ENCODE results near the gene RAN.
"Not testable (repeated sequence)": the region's sequence is repeated elsewhere in the genome, so short reads cannot be mapped to it uniquely, and the experiment has no call there.

RAN gene

DNA sequence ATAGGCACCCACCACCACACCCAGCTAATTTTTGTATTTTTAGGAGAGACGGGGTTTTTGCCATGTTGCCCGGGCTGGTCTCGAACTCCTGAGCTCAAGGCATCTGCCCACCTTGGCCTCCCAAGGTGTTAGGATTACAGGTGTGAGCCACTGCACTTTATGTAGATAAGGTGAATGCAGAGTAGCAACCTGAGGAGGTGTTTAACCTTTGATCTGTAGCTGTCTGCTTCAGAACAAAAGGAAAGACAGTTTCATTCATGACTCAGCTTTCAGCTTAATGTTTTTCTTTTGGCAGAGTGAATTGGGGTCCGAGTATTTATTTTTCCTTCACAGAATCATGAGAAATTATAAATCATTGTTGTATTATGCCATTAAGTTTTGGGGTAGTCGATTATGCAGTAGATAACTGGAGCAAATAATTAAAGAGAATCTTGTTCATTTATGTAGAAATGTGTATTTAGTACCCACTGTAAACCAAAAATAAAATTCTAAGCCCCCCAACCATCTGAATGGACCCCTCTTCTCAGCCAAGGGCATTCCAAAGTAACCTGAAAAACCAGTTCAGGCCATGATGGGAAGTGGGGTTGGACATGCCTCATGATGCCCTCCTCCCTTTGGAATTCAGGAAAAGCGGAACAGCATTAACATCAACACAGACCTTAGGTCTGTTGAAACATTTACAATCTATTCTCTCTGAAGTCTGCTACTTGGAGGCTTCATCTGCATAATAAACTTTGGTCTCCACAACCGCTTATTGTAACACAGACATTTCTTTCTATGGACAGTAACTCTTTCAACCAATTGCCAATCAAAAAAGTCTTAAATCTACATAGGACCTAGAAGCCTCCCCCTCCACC is 22.1 kb upstream of the RAN start:
- FAIRE-seq (no peak), DNase-seq (ENCODE audit: low spot score) (no peak)

DNA sequence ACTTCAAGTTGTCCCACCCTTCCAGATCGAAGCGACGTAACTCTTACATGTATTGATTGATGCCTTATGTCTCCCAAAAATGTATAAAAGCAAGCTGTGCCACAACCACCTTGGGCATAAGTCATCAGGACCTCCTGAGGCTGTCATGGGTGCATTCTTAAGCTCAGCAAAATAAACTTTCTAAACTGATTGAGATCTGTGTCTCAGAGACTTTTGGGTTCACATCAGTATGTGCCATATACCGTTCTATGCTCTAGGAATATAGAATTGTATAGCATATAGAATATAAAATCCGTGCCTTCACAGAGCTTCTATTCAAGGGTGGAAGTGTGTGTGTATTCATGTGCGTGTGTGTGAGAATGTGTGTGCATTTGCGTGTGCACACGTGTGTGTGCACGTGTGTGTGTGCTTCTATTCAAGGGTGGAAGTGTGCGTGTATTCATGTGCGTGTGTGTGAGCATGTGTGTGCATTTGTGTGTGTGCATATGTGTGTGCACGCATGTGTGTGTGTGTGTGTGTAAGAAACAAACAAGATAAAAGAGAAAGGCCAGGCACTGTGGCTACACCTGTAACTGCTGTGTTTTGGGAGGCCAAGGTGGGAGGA is 21.3 kb upstream of the RAN start:
- DNase-seq (ENCODE audit: low spot score): no peak
- FAIRE-seq: no peak

DNA sequence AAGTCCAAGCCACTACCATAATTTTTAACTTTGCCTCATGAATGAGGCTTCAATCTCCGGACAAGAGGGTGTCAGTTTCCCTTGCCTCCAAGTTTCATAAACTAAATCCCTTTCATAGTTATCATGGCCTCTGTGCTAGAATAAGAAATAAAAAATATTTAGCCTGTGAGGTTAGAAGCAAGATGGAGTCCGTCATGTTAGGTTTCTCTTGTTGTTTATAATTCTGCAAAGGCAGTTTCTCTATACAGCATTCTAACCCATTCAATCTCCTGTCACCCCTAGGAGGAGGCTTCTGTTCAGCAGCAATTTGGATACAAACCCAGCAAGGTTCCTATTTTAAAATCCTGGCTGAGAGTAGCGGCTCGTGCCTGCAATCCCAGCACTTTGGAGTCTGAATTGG is 15.8 kb upstream of the RAN start:
- DNase-seq (ENCODE audit: low spot score) (no peak), FAIRE-seq (no peak)

DNA sequence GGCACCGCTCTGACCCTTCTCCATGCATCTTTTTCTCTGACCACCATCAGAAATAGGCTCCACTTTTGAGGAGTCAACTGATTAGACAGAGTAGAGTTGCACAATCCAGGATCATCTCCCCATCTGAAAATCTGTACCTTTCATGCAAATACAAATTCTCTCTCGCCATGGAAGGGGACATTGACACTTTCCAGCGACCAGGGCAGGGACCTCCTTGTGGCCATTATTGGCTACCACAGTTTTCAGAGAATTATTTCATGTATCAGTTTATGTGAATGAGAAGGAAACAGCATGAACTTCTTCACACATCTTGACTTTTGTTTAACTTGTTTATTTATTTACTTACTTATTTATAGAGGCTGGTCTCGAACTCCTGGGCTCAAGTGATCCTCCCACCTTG is 13.8 kb upstream of the RAN start:
- DNase-seq (ENCODE audit: low spot score) (no peak), FAIRE-seq (no peak)

DNA sequence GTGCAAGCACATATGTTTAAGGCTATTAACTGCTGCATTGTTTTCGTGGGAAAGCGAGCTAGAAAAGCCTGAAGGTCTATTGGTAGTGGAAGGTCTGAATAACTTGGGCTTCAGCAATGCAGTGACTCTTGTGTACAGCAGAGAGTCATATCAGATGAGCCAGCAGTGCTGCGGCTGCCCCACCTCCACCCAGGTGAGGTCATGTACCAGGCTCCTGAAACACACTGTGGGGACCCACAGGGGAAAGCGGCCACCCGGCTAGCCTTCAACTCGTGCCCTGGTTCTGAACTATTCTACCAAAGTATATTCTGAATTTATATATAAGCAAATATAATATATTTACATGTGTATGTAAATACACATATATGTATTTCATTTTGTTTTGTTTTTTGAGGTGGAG is 12.7 kb upstream of the RAN start:
- DNase-seq (ENCODE audit: low spot score) (no peak), FAIRE-seq (no peak)

DNA sequence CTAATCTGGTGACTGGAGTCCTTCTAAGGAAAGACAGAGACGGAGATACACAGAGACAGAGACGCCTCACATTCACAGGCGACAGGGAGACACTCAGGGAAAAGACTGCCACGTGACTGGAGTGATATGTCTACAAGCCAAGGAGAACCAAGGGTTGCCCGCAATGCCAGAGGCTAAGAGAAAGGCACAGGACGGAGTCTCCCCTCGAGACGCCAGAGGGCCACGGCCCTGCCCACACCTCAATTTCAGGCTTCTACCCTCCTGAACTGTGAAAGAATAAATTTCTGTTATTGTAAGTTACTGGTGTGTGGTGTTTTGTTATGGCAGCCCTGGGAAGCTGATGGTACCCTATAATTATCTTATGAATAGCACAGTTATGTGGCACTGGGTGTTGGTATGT is 11.6 kb upstream of the RAN start:
- DNase-seq (ENCODE audit: low spot score): no peak

DNA sequence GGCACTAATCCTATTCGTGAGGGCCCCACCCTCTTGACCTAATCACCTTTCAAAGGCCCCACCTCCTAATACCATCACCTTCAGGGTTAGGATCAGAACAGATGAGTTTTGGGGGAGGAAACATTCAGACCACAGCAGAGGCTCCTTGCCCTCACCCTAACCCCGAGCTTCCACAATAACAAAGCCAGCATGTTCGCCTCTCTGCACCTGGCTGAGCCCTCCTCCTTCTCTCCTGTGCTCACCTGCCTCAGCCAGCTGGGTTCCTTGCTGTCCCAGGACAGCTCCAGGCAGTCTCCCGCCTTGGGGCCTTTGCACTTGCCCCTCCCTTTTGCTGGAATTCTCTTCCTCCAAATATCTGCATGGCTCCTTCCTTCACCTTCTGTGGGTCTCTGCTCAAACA is 9.7 kb upstream of the RAN start:
- no peak for DNase-seq (ENCODE audit: low spot score)
- FAIRE-seq: no peak

More for the DNA sequence above, 11.6 kb upstream of the RAN start:
- FAIRE-seq: no peak

DNA sequence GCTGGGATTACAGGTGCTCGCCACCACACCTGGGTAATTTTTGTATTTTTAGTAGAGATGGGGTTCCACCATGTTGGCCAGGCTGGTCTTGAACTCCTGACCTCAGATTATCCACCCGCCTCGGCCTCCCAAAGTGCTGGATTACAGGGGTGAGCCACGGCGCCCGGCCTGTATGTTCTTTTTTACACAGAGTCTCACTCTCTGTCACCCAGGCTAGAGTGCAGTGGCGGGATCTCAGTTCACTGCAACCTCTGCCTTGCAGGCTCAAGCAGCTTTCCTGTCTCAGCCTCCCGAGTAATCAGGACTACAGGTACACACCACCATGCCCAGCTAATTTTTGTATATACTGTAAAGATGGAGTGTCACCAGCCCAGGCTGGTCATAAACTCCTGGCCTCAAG is 9.1 kb upstream of the RAN start:
- DNase-seq (ENCODE audit: low spot score); FAIRE-seq: not testable (repeated sequence)

DNA sequence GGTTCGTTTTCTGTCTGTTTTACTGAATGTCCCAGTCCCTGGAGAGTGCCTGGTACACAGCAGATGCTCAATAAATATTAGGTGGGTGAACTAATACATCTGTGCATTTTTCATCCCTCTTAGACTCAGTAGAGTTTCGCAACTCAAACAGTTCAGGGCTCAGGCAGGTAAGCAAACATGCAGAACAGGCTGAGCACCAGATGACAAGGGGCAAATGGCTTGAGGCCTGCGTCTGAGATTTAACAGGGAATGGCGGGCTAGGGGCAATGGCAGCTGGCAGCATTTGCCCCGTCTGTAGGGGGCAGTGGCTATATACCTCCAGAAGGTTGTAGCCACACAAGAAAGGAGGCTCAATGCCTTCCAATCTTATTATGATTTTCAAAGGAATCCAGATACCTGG is 8.6 kb upstream of the RAN start:
- no peak for FAIRE-seq
- DNase-seq (ENCODE audit: low spot score): no peak

DNA sequence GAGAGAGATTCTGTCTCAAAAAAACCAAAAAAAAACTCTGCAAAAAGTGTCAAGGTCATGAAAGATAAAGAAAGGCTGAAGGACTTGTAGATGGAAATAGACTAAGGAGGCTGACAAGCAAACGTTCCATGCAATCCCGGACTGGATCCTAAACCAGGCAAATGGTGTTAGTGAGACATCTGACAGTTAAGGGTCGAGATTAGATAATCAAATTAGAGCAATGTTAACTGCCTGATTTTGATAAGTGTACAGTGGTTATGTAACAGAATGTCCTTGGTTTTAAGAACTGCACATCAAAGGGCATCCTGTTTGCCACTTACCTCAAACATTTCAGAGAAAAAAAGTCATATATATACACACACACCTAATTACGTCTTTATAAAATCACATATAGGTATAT is 3.5 kb upstream of the RAN start:
- FAIRE-seq (no peak), DNase-seq (ENCODE audit: low spot score) (no peak)

DNA sequence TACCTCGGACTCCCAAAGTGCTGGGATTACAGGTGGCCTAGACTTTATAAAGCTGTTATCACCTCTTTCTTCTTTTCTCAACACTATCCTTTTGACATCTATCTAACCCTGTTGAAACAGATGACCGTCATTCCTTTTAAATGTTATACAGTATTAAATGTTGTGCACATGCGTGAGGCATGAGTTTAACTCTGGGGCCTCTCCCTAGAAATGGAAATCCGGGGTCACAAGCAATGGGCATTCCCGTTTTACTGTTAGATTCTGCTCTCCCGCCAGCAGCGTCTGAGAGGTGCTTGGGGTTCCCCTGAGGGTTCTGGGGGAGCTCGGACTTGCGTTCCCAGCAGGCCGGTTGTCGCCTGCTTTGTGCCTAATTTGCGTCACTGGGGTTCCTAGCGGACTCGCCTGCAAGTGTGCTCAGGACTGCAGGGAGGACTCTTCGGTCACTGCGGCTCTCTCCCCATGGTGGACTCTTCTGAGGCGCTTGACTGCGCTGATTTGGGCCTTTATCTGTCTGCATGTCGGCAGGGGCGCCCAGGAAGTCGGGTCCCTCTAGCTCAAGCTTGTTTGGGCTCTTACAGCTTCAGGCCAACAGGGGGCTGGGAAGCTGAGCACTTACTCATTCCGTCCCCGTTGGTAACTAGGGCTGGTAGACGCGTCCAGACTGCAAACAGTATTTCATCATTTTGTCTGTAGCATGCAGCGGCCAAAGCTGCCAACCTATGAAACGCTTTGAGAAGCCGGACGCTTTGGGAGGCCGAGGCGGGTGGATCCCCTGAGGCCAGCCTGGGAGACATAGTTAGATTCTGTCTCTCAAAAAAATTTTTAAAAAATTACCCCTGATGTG is 1.2 kb upstream of the RAN start:
- FAIRE-seq: no peak
- DNase-seq (ENCODE audit: low spot score): no peak

DNA sequence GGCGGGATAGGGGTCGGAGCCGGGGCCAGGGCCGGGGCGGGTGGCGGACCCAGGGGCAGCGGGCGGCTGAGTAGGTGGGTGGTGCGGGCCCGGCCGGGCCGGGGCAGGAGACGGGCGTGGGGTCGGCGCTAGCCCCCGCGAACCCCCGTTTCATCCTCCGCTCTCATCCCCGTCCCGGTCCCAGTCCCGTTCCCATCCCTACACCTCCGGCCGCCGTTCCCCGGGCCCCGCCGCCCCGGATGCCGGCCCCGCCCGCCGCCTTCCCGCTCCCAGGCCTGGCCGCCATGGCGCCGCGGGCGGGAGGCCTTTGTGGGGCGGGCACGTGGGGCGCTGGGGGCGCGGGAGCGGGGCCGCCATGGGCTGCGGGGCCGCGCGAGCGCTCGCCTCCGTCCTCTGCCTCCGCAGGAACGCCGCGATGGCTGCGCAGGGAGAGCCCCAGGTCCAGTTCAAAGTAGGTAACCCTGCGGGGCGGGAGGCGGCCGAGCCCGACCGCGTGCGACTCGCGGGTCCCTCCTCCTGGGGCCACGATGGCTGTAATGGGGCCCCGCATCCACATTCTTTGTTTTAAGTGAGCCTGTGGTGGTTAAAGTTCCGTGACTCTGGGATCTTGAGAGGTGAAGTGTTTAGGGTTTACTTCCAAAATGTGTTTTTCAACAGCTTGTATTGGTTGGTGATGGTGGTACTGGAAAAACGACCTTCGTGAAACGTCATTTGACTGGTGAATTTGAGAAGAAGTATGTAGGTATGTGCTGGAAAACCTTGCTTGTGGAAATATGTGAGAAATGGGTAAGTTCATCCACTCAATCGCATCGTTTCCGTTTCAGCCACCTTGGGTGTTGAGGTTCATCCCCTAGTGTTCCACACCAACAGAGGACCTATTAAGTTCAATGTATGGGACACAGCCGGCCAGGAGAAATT is 572 bp downstream of the RAN start:
- FAIRE-seq: no peak
- DNase-seq (ENCODE audit: low spot score): no peak

DNA sequence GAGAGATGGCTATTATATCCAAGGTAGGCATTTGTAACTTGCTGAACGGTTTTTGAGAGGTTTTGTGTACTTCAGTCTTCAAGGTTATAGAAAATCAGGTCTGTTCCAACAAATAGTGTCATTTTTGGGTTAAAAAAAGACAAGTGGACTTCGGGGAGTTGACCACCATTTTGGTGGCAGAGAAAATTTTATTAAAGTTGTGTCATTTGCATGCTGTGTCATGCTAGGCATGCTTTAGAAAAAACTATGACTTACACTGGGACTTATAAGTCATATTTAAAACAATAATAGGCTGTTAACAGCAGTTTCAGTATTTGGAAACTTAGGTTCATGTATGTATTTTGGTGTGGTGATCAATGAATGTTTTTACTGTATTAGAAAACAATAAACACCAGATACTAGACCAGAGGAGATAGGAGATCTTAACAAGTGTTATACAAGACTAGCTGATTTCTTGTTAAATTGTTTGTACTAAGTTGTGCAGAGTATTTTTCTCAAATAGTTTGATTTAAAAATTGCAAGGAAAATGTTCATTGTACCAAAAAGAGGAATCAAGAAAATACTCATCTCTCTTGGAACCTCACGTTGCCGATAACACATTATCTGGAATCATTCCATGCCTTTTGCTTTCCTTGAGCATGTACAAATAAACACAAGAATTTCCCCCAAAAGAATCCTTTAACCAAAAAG is 1.4 kb downstream of the RAN start:
- no peak for DNase-seq (ENCODE audit: low spot score)
- FAIRE-seq: no peak

DNA sequence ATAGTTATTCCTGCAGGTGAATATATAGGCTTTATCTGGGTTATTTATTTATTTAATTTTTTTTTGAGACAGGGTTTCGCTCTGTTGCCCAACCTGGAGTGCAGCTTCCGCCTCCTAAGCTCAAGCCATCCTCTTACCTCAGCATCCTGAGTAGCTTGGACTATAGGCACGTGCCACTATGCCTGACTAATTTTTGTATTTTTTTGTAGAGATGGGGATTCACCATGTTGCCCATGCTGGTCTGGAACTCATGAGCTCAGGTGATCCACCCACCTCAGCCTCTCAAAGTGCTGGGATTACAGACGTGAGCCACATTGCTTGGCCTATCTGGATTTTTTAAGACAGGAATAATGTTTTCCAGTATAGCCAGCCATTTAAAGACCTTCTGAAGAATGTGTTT is 2.0 kb downstream of the RAN start:
- DNase-seq (ENCODE audit: low spot score) (no peak), FAIRE-seq (no peak)

DNA sequence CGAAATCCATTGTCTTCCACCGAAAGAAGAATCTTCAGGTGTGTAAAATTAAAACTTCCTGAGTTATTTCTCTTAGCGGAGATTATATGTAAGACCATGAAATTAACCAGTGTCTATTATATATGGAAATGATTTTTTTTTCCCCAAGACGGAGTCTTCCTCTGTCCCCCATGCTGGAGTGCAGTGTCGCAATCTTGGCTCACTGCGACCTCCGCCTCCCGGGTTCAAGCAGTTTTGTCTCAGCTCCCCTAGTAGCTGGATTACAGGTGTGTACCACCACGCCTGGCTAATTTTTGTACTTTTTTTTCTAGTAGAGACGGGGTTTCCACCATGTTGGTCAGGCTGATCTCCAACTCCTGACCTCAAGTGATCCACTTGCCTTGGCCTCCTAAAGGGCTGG is 2.8 kb downstream of the RAN start:
- FAIRE-seq (no peak), DNase-seq (ENCODE audit: low spot score) (no peak)

DNA sequence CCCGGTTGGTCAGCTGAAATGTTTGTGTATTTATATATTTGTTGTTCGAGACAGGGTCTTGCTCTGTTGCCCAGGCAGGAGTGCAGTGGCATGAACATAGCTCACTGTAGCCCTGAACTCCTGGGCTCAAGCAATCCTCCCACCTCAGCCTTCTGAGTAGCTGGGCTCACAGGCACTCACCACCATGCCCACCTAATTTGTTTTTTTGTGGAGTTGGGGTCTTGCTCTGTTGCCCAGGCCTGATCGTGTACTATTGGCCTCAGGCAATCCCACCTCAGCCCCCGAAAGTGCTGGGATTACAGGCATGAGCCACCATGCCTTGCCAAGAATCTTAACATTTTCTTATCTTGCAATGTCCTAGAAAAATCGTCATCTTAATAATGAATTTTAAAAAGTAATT is 3.3 kb downstream of the RAN start:
- FAIRE-seq (no peak), DNase-seq (ENCODE audit: low spot score) (no peak)

DNA sequence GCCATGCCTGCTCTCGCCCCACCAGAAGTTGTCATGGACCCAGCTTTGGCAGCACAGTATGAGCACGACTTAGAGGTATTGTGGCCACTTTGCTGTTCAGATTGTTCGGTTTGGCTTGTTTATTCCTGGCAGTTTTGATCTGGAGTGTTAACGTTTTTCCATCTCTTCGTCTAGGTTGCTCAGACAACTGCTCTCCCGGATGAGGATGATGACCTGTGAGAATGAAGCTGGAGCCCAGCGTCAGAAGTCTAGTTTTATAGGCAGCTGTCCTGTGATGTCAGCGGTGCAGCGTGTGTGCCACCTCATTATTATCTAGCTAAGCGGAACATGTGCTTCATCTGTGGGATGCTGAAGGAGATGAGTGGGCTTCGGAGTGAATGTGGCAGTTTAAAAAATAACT is 3.8 kb downstream of the RAN start:
- not testable (repeated sequence) for FAIRE-seq

DNA sequence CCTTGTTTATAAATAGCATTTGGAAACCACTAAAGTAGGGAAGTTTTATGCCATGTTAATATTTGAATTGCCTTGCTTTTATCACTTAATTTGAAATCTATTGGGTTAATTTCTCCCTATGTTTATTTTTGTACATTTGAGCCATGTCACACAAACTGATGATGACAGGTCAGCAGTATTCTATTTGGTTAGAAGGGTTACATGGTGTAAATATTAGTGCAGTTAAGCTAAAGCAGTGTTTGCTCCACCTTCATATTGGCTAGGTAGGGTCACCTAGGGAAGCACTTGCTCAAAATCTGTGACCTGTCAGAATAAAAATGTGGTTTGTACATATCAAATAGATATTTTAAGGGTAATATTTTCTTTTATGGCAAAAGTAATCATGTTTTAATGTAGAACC is 4.4 kb downstream of the RAN start:
- DNase-seq (ENCODE audit: low spot score): no peak

More for the DNA sequence above, 3.8 kb downstream of the RAN start:
- DNase-seq (ENCODE audit: low spot score): not testable (repeated sequence)

DNA sequence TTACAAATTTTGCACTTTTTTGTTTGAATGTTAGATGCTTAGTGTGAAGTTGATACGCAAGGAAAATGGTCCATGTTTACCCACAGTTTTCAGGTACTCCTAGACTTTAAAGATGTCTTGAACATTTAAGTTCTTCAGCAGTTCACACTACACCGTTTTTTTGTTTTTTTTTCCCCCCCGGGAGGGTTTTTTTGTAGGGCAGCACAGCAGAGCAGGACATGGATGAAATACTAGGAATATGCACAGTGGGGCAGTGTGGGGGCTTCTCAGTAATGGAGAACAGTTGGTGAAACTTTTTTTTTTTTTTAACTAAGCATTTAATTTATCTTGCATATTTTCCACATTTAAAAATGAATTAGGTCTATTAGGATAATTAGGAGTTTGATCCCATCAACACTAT is 4.9 kb downstream of the RAN start:
- no peak for FAIRE-seq

More for the DNA sequence above, 4.4 kb downstream of the RAN start:
- FAIRE-seq: no peak

DNA sequence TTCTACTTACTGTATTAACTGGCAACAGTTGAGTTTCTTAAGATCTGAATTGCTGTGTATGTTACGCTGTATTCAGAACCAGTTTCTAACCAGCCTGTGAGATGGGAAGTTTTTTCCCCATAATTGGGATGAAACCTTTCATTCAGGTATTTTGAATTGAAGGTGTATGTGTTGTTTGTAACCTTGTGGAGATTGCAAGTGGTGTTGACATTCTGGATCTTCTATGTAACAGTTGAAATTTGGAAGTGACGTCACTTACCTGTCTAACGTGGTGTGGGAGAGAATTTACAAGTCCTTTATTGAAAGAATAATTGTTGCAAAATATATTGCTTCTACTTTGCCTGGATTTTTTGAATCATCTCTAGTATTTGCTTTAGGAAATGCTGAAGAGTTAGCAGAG is 5.5 kb downstream of the RAN start:
- FAIRE-seq (no peak), DNase-seq (ENCODE audit: low spot score) (no peak)

More for the DNA sequence above, 4.9 kb downstream of the RAN start:
- DNase-seq (ENCODE audit: low spot score): no peak
